GM19035 (cell line): ENCODE results near the gene FNDC3B.
A peak's percentile ranks its signal among the peaks of the same experiment; 100 is the strongest.

Source experiments
- ATAC-seq: cut with Tn5 transposase; IDR thresholded peaks from one replicate; pipeline ENCODE4 v1.9.1; 2021; ENCODE audit not compliant: unreplicated experiment

FNDC3B gene

DNA sequence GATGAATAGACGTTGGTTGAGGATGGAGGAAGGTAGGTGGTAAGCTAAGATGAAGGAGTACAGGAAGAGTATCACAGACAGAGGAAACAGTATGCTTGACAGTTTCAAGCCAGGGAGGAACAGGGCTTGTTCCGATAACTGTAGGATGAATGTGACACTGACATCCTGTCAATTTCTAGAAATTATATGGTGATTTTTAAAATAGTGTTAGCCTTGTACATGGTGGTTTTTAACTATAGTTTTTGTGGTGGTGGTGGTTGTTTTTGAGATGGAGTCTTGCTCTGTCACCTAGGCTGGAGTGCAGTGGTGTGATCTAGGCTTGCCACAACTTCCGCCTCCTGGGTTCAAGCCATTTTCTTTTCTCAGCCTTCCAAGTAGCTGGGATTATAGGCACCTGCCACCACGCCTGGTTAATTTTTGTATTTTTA is 92.8 kb downstream of the FNDC3B start:
- no peak for ATAC-seq

GRCh38 chr3:172132721-172133311 is 93.4 kb downstream of the FNDC3B start:
- ATAC-seq, result no peak

- no peak for ATAC-seq
Measured at GRCh38 chr3:172133838-172134237, 94.5 kb downstream of the FNDC3B start.

GRCh38 chr3:172134352-172134751 is 95.0 kb downstream of the FNDC3B start:
- peak; percentile 51 for ATAC-seq

DNA sequence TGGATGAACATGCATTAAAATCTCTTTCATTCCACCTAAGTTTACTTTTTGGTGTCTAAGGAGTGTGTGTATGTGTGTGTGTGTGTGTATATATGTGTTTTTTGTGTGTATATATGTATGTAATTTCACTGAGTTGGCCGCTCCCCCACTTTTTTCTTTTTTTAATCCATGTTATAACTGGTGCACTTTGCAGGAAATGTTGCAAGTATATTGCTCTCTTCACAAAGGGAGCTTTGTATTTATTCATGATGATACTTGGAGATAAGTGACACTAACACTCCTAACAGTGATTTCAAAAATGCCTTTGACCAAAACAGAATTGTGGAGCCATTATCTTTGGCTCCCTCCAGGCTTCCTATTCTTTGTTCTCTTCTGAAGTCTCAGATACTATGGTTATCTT is 95.8 kb downstream of the FNDC3B start:
- ATAC-seq, result no peak

DNA sequence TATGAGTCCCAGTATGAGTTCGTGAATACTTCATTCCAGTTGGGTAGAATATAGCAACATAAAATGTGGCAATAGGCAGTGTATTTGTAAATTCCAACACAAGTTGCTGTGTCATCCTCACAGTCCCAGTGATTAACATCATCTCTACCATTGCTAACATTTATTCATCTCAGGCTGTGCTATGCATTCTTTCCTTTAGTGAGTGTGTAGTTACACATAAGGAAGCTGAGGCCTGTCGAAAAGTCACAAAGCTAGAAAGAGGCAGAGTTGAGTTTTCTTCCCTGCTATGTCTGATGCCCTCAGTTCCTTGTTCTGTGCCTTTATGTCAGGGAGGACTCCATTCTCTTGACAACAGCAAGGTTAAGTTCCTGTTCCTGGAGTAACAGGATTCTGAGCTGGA is 96.4 kb downstream of the FNDC3B start:
- no peak for ATAC-seq

- ATAC-seq, result no peak
Measured at GRCh38 chr3:172136330-172136729, 97.0 kb downstream of the FNDC3B start.

DNA sequence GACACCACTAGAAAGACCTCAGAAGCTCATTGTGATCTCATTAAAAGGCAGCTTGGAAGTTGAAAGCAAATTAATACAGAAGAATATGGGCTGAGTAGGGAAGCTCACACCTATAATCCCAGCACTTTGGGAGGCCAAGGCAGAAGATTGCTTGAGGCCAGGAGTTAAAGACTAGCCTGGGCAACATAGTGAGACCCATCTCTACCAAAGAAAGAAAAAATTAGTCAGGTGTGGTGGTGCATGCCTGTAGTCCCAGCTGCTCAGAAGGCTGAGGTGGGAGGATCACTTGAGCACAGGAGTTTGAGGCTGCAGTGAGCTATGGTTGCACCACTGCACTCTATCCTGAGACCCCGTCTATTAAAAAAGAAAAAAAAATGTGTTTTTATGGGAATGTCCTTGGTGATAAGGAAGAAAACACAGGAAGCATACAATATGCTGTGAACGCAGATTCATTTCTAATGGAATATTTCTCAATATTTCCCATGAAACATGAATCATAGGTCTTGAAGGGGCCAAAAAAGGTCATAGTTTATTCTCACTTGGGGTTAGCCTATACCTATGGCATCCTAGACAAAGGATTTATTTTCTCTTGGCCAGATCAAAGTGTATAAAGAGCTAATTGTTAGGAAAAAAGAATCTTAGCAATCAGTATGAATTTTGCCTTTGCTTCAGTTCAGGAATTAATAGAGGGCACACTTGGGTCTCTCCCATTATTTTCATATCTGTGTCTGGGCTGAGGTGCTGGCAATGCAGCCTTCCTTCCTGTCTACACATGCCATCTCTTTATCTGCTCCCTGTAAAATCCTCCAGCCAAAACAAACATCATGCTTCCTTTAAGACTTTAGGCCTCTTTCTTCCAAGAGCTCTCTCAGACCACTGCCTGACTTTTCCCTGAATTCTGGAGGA is 98.2 kb downstream of the FNDC3B start:
- ATAC-seq, result no peak

DNA sequence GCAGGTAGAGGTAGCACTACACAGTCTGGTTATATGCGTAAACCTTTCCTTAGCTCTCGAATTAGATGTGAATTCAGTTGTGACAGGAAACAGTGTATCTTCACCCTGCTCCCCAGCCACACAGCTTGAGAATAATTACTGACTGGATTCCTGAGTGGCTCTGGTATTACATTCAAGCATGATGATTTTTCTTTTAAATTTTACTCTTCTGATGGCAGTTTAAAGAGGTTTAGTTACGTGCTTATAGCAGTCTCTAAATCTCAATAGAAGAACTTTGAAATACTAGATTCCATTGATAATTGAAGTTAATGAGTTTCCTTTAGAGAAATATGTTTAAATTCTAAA is 98.8 kb downstream of the FNDC3B start:
- ATAC-seq, result no peak

DNA sequence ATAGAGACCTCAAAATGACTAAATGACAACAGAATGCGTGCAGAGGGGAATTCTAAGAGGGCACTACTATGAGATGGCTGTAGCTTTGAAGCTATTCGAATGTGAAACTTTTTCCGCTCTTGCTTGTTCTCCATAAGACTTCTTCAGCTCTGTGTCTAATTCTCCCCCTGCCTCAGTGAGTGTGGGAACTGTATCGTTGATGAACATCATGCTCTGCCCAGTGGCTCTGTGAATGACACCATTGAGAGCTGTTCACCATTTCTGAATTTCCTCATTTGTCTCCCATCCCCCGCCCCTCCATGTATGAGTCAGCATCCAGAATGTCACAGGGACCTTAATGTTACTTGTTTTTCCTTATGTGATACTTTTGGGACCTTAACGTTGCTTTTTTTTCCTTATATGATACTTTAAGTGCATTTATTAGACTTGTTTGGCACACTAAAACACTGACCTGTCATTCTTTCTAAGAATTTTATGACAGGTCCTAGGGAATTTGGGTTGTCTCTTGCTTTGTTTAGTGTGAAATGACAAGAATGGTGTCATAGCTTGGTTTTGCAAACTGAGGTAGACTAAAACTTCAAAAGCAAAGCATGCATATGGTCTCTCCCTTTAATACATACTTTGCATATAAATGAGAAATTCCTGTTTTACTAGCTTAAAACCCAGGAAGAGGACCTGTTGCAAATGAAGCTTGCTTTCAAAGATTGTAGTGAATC is 99.6 kb downstream of the FNDC3B start:
- peak; percentile 37 for ATAC-seq

- no peak for ATAC-seq
Measured at GRCh38 chr3:172139528-172140276, 100.3 kb downstream of the FNDC3B start.

DNA sequence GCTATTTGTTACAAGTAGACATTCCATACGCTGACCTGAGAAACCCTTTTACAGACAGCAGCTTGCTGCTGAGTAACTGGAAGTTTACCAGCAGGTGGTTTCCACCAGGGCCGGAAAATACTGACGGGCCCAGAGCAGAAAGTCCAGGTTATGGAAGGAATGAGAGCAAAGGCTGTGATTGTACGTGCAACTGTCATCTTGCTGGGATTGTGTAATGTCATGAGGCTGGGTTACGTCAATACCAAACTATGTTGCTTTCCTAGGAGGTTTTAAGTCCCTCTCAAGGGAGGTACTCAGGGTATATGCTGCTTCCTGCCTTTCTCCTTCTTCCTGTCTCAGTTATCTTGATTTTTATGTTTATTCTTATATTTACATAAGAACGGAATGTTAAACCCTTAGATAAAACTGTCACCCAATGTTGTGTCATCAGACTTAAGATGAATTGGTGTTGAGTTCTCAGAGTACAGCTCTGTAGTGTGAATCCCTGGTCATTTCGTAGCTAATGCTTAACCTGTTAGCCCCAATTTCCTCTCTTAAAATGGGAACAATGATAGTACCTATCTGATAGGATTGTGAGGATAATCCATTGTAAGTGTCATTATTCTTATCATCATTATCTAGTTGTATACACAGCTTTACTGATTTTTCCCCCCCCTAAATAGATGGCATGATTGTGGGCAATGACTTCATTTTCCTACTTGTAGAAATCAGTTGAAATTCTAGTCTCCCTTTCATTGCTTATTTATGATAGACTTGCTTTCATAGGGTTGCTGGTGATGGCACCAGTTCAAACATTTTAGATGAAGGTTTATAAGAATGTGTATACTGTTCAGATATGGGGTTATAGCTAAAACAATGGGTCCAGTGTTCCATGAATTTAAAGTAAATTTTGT is 101.4 kb downstream of the FNDC3B start:
- no peak for ATAC-seq

GRCh38 chr3:172142051-172142863 is 102.9 kb downstream of the FNDC3B start:
- ATAC-seq, result peak; percentile 69

DNA sequence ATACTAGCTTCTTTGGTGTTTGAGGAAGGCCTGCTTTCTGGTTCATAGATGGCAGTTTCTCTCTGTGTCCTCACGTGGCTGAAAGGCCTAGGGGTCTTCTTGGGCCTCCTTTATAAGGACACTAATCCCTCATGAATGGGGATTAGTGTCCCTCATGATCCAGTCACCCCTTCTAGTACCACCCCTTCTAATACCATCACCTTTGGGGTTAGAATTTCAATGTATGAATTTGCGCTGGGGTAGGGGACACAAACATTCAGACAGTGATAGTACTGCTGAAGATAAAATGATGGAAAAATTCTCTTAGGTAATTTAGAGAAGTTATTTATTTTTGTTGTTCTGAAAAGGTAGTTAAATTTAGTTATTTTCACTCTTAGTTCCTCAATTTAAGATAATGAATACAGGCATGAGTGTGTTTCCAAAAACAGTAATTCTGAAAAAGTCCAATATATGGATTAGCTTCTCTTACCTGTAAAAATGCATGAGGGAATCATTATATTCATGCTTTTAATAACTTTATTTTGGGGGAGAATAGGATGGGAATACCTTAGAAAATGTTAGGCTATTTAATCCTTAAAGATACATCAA is 103.6 kb downstream of the FNDC3B start:
- no peak for ATAC-seq

GRCh38 chr3:172143739-172144497 is 104.5 kb downstream of the FNDC3B start:
- ATAC-seq, result no peak

- ATAC-seq, result no peak
Measured at GRCh38 chr3:172144601-172145000, 105.2 kb downstream of the FNDC3B start.

- ATAC-seq, result peak; percentile 43
Measured at GRCh38 chr3:172145031-172145686, 105.8 kb downstream of the FNDC3B start.

DNA sequence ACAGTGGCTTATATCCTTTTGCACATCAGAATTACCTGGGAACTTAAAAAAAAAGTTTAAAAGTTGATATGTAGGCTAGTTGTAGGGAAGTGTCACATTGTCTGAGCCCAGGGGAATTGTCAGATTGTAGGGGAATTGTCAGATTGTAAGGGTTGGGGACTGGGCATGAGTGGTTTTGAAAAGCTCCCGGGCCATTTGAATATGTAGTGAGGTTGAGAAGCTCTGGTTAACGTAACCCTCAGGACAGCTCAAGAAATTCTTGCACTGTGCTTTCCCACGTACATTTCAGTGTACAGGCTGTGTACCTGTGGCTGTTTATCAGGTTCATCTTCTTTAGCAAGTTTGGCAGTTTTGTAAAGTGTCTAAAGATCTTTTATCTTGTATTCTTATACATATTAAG is 107.0 kb downstream of the FNDC3B start:
- ATAC-seq, result no peak
